ENCODE results near the gene LTB4R. TPM values are rescaled to one million over a fixed set of nuclear protein-coding genes. Genes with fewer than 3 reads are reported as not detected.

The LTB4R gene
- polyA plus RNA-seq, 1 donor from 2014 or later = 4.3 TPM

GRCh38 chr14:24355009-24355408 lies 43.7 kb downstream of the LTB4R start:
- H3K4me2 ChIP-seq (ENCODE audit: low read length) = no peak overlapping the region
- no peaks in the 10 kb centered on the region for H3K36me3 ChIP-seq (ENCODE audit: insufficient read depth, low read length)
- H3K27me3 ChIP-seq (ENCODE audit: insufficient read depth, low read depth, low read length) = peaks cover 11% of the 10 kb centered on the region
- H3K9ac ChIP-seq (ENCODE audit: low read length) = no peak overlapping the region
- H3K9me3 ChIP-seq (ENCODE audit: low read length) = no peaks in the 10 kb centered on the region
- no peaks in the 10 kb centered on the region for H3K9me2 ChIP-seq (ENCODE audit: insufficient read depth, low read length)
- H4K20me1 ChIP-seq (ENCODE audit: insufficient read depth) = no peaks in the 10 kb centered on the region
- H3K79me2 ChIP-seq (replicated peaks; ENCODE audit: insufficient read depth, low read length) = no peaks in the 10 kb centered on the region
- no peak overlapping the region for H3K27ac ChIP-seq (ENCODE audit: low read length)
- H2AFZ ChIP-seq (ENCODE audit: low read depth, low read length) = no peak overlapping the region
- TF ChIP-seq RAD21 (conservative IDR thresholded peaks at IDR 0.05) = no peak
- TF ChIP-seq EZH2 (IDR thresholded peaks at IDR 0.05; ENCODE audit: borderline replicate concordance, insufficient read depth, low read length, poor library complexity, severe bottlenecking) = no peak
- no peak for TF ChIP-seq MXI1 (conservative IDR thresholded peaks at IDR 0.05; ENCODE audit: poor library complexity, severe bottlenecking)
- no peak for TF ChIP-seq EP300 (conservative IDR thresholded peaks at IDR 0.05; ENCODE audit: poor library complexity, severe bottlenecking)
- no peak for TF ChIP-seq POLR2AphosphoS5 (IDR thresholded peaks at IDR 0.05)
- TF ChIP-seq SMC3 (conservative IDR thresholded peaks at IDR 0.05; ENCODE audit: poor library complexity) = no peak
- no peak for TF ChIP-seq REST (IDR thresholded peaks at IDR 0.05; ENCODE audit: borderline replicate concordance)
- TF ChIP-seq CTCF (IDR thresholded peaks at IDR 0.05; ENCODE audit: poor library complexity, severe bottlenecking) = no peak
- TF ChIP-seq TAF1 (IDR thresholded peaks at IDR 0.05; ENCODE audit: low read depth) = no peak
- H3F3A ChIP-seq (ENCODE audit: insufficient read depth, low read length, poor library complexity, severe bottlenecking) = no peaks in the 10 kb centered on the region
- H3K4me3 ChIP-seq (ENCODE audit: low read length) = no peak overlapping the region

DNA sequence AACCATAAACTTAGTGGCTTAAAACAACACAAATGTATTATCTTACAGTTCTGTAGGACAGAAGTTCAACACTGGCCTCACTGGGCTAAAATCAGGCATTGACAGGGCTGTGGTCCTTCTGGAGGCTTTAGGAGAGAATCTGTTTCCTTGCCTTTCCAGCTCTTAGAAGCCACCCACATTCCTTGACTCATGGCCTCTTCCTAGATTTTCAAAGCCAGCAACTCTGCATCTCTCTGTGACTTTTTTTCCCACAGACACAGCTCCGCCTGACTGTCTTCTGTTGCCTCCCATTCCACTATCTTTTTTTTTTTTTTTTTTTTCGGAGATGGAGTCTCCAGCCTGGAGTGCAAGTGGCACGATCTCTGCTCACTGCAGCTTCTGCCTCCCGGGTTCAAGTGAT lies 44.9 kb downstream of the LTB4R start:
- Histone ChIP-seq H3K9me3 (ENCODE audit: low read length) (no peaks in the 10 kb centered on the region), H3K79me2 (replicated peaks; ENCODE audit: insufficient read depth, low read length) (no peaks in the 10 kb centered on the region), H3K9me2 (ENCODE audit: insufficient read depth, low read length) (no peaks in the 10 kb centered on the region), H4K20me1 (ENCODE audit: insufficient read depth) (no peaks in the 10 kb centered on the region), H3K4me2 (ENCODE audit: low read length) (no peak overlapping the region), H3K9ac (ENCODE audit: low read length) (no peak overlapping the region), H2AFZ (ENCODE audit: low read depth, low read length) (no peak overlapping the region), H3K4me3 (ENCODE audit: low read length) (no peak overlapping the region), H3F3A (ENCODE audit: insufficient read depth, low read length, poor library complexity, severe bottlenecking) (no peaks in the 10 kb centered on the region), H3K36me3 (ENCODE audit: insufficient read depth, low read length) (no peaks in the 10 kb centered on the region), H3K27me3 (ENCODE audit: insufficient read depth, low read depth, low read length) (peaks cover 11% of the 10 kb centered on the region), H3K27ac (ENCODE audit: low read length) (no peak overlapping the region)
- TF ChIP-seq RAD21 (conservative IDR thresholded peaks at IDR 0.05) = no peak
- TF ChIP-seq SMC3 (conservative IDR thresholded peaks at IDR 0.05; ENCODE audit: poor library complexity) = no peak
- TF ChIP-seq TAF1 (IDR thresholded peaks at IDR 0.05; ENCODE audit: low read depth) = no peak
- no peak for TF ChIP-seq EZH2 (IDR thresholded peaks at IDR 0.05; ENCODE audit: borderline replicate concordance, insufficient read depth, low read length, poor library complexity, severe bottlenecking)
- no peak for TF ChIP-seq POLR2AphosphoS5 (IDR thresholded peaks at IDR 0.05)
- TF ChIP-seq MXI1 (conservative IDR thresholded peaks at IDR 0.05; ENCODE audit: poor library complexity, severe bottlenecking) = no peak
- no peak for TF ChIP-seq EP300 (conservative IDR thresholded peaks at IDR 0.05; ENCODE audit: poor library complexity, severe bottlenecking)
- TF ChIP-seq CTCF (IDR thresholded peaks at IDR 0.05; ENCODE audit: poor library complexity, severe bottlenecking) = no peak
- no peak for TF ChIP-seq REST (IDR thresholded peaks at IDR 0.05; ENCODE audit: borderline replicate concordance)
